ENCODE results near the gene BRS3.

GRCh38 chrX:136493011-136493410 is 5.3 kb downstream of the BRS3 start:
- TF ChIP-seq CTCF (IDR thresholded peaks at IDR 0.05) (no peak), POLR2A (IDR thresholded peaks at IDR 0.05) (no peak)
